GM21786 (cell line): Measurements from ENCODE around the gene PCDHGB5.
"Not testable (repeated sequence)": the region's sequence is repeated elsewhere in the genome, so short reads cannot be mapped to it uniquely, and the experiment has no call there.

Experiments used
- ATAC-seq: cut with Tn5 transposase; IDR thresholded peaks from one replicate; pipeline ENCODE4 v1.9.1; 2021; ENCODE audit not compliant: unreplicated experiment

The PCDHGB5 gene

GRCh38 chr5:141409598-141410306, 12.0 kb downstream of the PCDHGB5 start:
- ATAC-seq = no peak

GRCh38 chr5:141411575-141411974, 13.8 kb downstream of the PCDHGB5 start:
- ATAC-seq = no peak

GRCh38 chr5:141412854-141413539, 15.2 kb downstream of the PCDHGB5 start, which contains the start of gene PCDHGA10:
Gene PCDHGA10, plus strand, starts transcription at chr5:141412987. Its CDS starts 189 bp downstream, at chr5:141413176.
- ATAC-seq = peak; percentile 78

GRCh38 chr5:141413540-141414069, 15.9 kb downstream of the PCDHGB5 start:
- no peak for ATAC-seq

- ATAC-seq = not testable (repeated sequence)
Observed at GRCh38 chr5:141414548-141415274, 17.0 kb downstream of the PCDHGB5 start.

GRCh38 chr5:141415275-141415618, 17.5 kb downstream of the PCDHGB5 start:
- not testable (repeated sequence) for ATAC-seq

GRCh38 chr5:141417494-141418172, 19.9 kb downstream of the PCDHGB5 start, which contains the start of gene PCDHGB7:
Gene PCDHGB7, plus strand, starts transcription at chr5:141417677. Its CDS starts 183 bp downstream, at chr5:141417860.
- ATAC-seq = peak; percentile 70

- ATAC-seq = no peak
Observed at GRCh38 chr5:141419074-141419880, 21.5 kb downstream of the PCDHGB5 start.

- peak; percentile 46 for ATAC-seq
Observed at GRCh38 chr5:141420855-141421488, 23.2 kb downstream of the PCDHGB5 start, which contains the start of gene PCDHGA11. Gene PCDHGA11, plus strand, starts transcription at chr5:141421051. Its CDS starts 177 bp downstream, at chr5:141421228.

GRCh38 chr5:141421489-141421855, 23.7 kb downstream of the PCDHGB5 start:
- ATAC-seq = no peak

GRCh38 chr5:141422742-141423291, 25.1 kb downstream of the PCDHGB5 start:
- ATAC-seq = no peak

GRCh38 chr5:141427783-141428426, 30.2 kb downstream of the PCDHGB5 start:
- no peak for ATAC-seq

GRCh38 chr5:141430332-141431113, 32.8 kb downstream of the PCDHGB5 start, which contains the start of gene PCDHGA12:
Gene PCDHGA12, plus strand, starts transcription at chr5:141430507. Its CDS starts 253 bp downstream, at chr5:141430760.
- ATAC-seq = peak; percentile 92

GRCh38 chr5:141431286-141431685, 33.5 kb downstream of the PCDHGB5 start:
- ATAC-seq = peak; percentile 35

- ATAC-seq = not testable (repeated sequence)
Observed at GRCh38 chr5:141432308-141432707, 34.6 kb downstream of the PCDHGB5 start.

- ATAC-seq = not testable (repeated sequence)
Observed at GRCh38 chr5:141432726-141433125, 35.0 kb downstream of the PCDHGB5 start.

GRCh38 chr5:141434006-141434405, 36.3 kb downstream of the PCDHGB5 start:
- ATAC-seq = no peak

- ATAC-seq = no peak
Observed at GRCh38 chr5:141437221-141437620, 39.5 kb downstream of the PCDHGB5 start.
